Endothelial cell of umbilical vein (primary cell): ENCODE measurements around the gene EEF1AKMT4.

Source experiments
- EZH2 ChIP-seq: IDR thresholded peaks from 2 replicates; pipeline ENCODE4 v1.6.1; 2012; ENCODE audit warnings: borderline replicate concordance, low read depth, mild to moderate bottlenecking, moderate library complexity, low read length, inconsistent platforms; ENCODE audit not compliant: severe bottlenecking
- GATA2 ChIP-seq: IDR thresholded peaks from 2 replicates; pipeline ENCODE4 v1.7.0; 2011; ENCODE audit warnings: low read depth, mild to moderate bottlenecking, moderate library complexity, mixed read lengths, low read length; ENCODE audit not compliant: insufficient read length, insufficient read depth
- MAX ChIP-seq: IDR thresholded peaks from 2 replicates; pipeline ENCODE4 v1.6.1; 2011; ENCODE audit not compliant: insufficient read depth, insufficient read length
- POLR2A ChIP-seq: IDR thresholded peaks from 2 replicates; pipeline ENCODE4 v1.6.1; 2012; ENCODE audit warnings: low read depth, mild to moderate bottlenecking, control low read depth, low read length
- TF ChIP-seq, protein P1 (sequence below), 2 donors: IDR thresholded peaks; 1 replicate in 1 of 2; 2 replicates in 1 of 2; pipeline ENCODE4 v1.5.1; 2011; ENCODE audit warnings: low read length in 2 of 2, mild to moderate bottlenecking in 2 of 2, moderate library complexity in 2 of 2, control low read depth in 1 of 2, inconsistent platforms in 1 of 2, low read depth in 1 of 2; ENCODE audit not compliant: insufficient read depth in 1 of 2; ENCODE audit errors: extremely low read depth in 1 of 2

DNA sequence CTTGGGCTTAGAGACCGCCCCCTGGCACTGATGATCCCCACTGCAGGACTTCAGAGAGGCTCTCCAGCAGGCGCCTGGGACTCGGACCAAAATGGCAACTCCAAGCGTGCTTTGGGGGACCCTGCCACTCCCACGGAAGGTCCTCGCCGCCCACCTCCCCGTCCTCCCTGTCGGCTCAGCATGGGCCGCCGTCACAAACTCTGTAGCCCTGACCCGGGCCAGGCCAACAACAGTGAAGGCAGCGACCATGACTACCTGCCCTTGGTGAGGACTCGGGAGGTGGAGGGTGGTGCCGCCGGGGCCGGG lies 8.4 kb upstream of the EEF1AKMT4 start:
- TF ChIP-seq MAX, result no peak
- TF ChIP-seq, protein P1, sequence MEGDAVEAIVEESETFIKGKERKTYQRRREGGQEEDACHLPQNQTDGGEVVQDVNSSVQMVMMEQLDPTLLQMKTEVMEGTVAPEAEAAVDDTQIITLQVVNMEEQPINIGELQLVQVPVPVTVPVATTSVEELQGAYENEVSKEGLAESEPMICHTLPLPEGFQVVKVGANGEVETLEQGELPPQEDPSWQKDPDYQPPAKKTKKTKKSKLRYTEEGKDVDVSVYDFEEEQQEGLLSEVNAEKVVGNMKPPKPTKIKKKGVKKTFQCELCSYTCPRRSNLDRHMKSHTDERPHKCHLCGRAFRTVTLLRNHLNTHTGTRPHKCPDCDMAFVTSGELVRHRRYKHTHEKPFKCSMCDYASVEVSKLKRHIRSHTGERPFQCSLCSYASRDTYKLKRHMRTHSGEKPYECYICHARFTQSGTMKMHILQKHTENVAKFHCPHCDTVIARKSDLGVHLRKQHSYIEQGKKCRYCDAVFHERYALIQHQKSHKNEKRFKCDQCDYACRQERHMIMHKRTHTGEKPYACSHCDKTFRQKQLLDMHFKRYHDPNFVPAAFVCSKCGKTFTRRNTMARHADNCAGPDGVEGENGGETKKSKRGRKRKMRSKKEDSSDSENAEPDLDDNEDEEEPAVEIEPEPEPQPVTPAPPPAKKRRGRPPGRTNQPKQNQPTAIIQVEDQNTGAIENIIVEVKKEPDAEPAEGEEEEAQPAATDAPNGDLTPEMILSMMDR (IDR thresholded peaks at IDR 0.05; ENCODE audit: extremely low read depth in 1 of 2, insufficient read depth in 1 of 2, low read depth in 1 of 2, low read length in 2 of 2), result no peak
- TF ChIP-seq POLR2A, result no peak
- TF ChIP-seq GATA2, result no peak
- TF ChIP-seq EZH2, result no peak
